Prostate gland (tissue), 2 donors: Measurements from ENCODE around the gene GPR162.

Source experiments
- CTCF ChIP-seq, 4 experiments: fragments of 200-600 bp in 2 of 4; fragments of 450-650 bp in 2 of 4; sonication (generic) in 2 of 4; IDR thresholded peaks; 1 replicate in 3 of 4; 2 replicates in 1 of 4; pipeline ENCODE4 v1.5.1; 2016 to 2019; ENCODE audit warnings: antibody characterized with exemption in 4 of 4, mild to moderate bottlenecking in 2 of 4, moderate library complexity in 2 of 4
- POLR2A ChIP-seq: fragments of 450-650 bp; IDR thresholded peaks from one replicate; pipeline ENCODE4 v1.6.1; 2016; ENCODE audit warnings: antibody characterized with exemption, mild to moderate bottlenecking
- POLR2AphosphoS5 ChIP-seq: sonication (generic); formaldehyde crosslinking; IDR thresholded peaks from one replicate; pipeline ENCODE4 v1.6.1; 2017; ENCODE audit warnings: antibody characterized with exemption

GRCh38 chr12:6840330-6840729 is 18.7 kb downstream of the GPR162 start:
- no peak for TF ChIP-seq CTCF (IDR thresholded peaks at IDR 0.05)
- no peak for TF ChIP-seq POLR2AphosphoS5
- no peak for TF ChIP-seq POLR2A
